A549 treated with CORT108297 at 1 μM for 4 hours (cell line): Measurements from ENCODE around the gene RPA1. TPM values are rescaled to one million over a fixed set of nuclear protein-coding genes. Genes with fewer than 3 reads are reported as not detected.

Experiments used
- total RNA-seq: library from RNA; stranded (reverse); fragments of 200-300 nt; extraction: Qiagen RNA extraction; gene quantifications from 5 replicates; pipeline ENCODE4 v1.2.3, GENCODE V29; 2022

RPA1 gene
- total RNA-seq, result 65.2 to 87.6 TPM (median 79.4 TPM) in 5 replicates

DNA sequence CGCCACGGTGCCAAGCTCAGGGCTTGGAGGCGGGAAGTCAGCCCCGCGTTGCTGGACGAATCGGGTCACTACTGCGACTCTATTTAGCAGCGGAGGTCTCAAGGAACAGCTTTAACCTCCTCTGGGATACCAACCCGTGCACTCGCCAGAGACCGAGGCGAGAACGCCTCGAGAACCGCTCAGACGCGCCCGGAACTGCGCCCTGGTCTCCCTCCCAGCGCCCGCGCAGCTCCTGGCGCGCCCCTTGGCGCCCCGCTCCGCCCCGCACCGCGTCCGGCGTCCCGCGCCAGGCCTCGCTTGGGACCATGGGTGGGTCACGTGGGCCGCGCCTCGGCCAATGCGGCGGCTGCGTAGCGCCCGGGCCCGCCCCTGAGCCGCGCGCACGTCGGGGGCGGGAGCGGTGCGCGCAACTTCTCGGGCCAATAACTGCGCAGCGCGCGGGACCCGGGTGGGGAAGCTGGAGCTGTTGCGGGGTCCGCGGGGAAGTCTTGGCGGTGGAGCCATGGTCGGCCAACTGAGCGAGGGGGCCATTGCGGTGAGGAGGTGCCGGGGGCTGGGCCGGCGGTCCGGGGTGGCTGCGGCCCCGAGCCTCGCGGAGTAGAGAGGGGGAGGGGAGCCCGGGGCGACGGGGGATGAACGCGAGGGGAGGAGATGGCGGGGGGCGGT is at the start of gene RPA1, which contains the start of gene SMYD4:
Gene RPA1 (plus strand): TSS at position 414 of the 666 bp plus-strand sequence. CDS start 89 bp downstream, at position 503.
Gene SMYD4 (minus strand): TSS at position 311 of the 666 bp plus-strand sequence. CDS start 1,908 bp downstream, outside the sequence.

Other genes starting within 250 kb of the RPA1 start
- 3.9 to 7.9 TPM (median 7.2 TPM) in 5 replicates for gene SLC43A2, start 201.2 kb upstream of the RPA1 start, total RNA-seq
- gene SCARF1, start 184.3 kb upstream of the RPA1 start, total RNA-seq, result 0.32 to 0.47 TPM (median 0.35 TPM) in 5 replicates
- gene RILP, start 180.1 kb upstream of the RPA1 start, total RNA-seq, result 13.3 to 21.6 TPM (median 18.0 TPM) in 5 replicates
- gene PRPF8, start 145.1 kb upstream of the RPA1 start, total RNA-seq, result 257 to 272 TPM (median 260 TPM) in 5 replicates
- 1.1 to 1.8 TPM (median 1.3 TPM) in 5 replicates for gene TLCD2, start 119.6 kb upstream of the RPA1 start, total RNA-seq
- gene WDR81, start 105.3 kb upstream of the RPA1 start, total RNA-seq, result 18.3 to 32.4 TPM (median 30.6 TPM) in 5 replicates
- 1.4 to 2.2 TPM (median 2.0 TPM) in 5 replicates for gene SERPINF2, start 87.1 kb upstream of the RPA1 start, total RNA-seq
- 1.2 to 2.7 TPM (median 2.0 TPM) in 5 replicates for gene SERPINF1, start 67.9 kb upstream of the RPA1 start, total RNA-seq
- 8.0 to 10.0 TPM (median 9.0 TPM) in 5 replicates for gene SMYD4, start 103 bp upstream of the RPA1 start, total RNA-seq
- gene RTN4RL1, start 195.3 kb downstream of the RPA1 start, total RNA-seq, result 2.8 to 4.0 TPM (median 3.4 TPM) in 5 replicates
- 36.0 to 47.0 TPM (median 45.5 TPM) in 5 replicates for gene DPH1, start 200.1 kb downstream of the RPA1 start, total RNA-seq
- gene OVCA2, start 212.0 kb downstream of the RPA1 start, total RNA-seq, result 58.4 to 82.7 TPM (median 75.3 TPM) in 5 replicates
- 0.60 to 2.0 TPM (median 1.7 TPM) in 5 replicates for gene HIC1, start 225.1 kb downstream of the RPA1 start, total RNA-seq